Measurements from ENCODE around the gene GALK2. TPM values are rescaled to one million over a fixed set of nuclear protein-coding genes. Genes with fewer than 3 reads are reported as not detected.

GALK2 gene
- total and polyA plus RNA-seq, 7 donors: 21.6 to 61.1 (median 33.1) TPM

DNA sequence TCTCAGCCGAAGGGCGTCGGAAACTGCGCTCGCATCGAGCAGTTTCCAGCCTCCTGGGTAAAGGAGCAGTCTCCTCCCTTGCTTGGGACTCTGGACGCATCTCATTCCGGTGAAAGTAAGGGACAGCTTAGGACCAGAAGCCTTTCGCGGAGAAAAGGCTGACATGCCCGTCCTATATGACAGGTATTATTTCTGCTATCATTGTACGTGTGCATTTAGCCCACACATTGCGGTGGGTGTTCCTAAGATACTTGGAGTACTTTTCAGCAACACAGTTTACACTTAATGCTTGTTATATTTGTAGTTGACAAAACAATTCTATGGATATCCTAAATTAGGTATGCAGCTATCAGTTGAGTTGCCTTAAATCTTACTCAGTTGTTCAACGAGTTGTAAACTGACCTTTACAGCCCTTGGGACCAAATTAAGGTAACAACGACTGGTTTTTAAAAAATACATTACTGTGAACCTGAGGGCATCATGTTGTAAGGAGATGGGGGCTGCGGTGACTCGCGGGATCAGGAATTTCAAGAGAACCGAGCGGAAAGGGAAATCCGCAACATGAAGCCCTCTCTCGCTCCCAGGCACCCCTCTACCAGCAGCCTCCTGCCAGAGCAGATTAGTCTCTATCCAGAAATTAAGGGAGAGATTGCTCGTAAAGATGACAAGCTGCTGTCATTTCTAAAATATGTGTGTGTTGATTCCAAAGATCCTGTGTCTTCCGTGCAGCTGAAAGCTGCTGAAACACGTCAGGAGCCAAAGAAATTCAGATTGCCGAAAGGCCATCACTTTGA, 14.0 kb upstream of the GALK2 start:
- 1% methylated on average over 26 of the region's 26 CpGs for WGBS, 2 donors
- Histone ChIP-seq H3K27ac (peak overlapping the region; percentile 86 to 97 (median 92)), H3K36me3 (no peaks in the 10 kb centered on the region), H3K4me1 (peaks cover 0 to 40% (median 35%) of the 10 kb centered on the region in 4 donors), H3K4me3 (peak overlapping the region; percentile 73 to 98 (median 88)), H3K9me3 (no peaks in the 10 kb centered on the region), H3K27me3 (no peaks in the 10 kb centered on the region)
- intact Hi-C loops (cut with DNase I): loop anchor here (5.0 to 10.0 kb wide), 5 partner anchors 109 to 1199 kb away; partner anchors contain the start of genes DTWD1, FAM227B, FGF7 and GABPB1
- no peak for DNase-seq
- TF ChIP-seq POLR2A (IDR thresholded peaks at IDR 0.05) (no peak), POLR2AphosphoS5 (IDR thresholded peaks at IDR 0.05) (no peak), EP300 (IDR thresholded peaks at IDR 0.05) (no peak)
- TF ChIP-seq, protein P1, sequence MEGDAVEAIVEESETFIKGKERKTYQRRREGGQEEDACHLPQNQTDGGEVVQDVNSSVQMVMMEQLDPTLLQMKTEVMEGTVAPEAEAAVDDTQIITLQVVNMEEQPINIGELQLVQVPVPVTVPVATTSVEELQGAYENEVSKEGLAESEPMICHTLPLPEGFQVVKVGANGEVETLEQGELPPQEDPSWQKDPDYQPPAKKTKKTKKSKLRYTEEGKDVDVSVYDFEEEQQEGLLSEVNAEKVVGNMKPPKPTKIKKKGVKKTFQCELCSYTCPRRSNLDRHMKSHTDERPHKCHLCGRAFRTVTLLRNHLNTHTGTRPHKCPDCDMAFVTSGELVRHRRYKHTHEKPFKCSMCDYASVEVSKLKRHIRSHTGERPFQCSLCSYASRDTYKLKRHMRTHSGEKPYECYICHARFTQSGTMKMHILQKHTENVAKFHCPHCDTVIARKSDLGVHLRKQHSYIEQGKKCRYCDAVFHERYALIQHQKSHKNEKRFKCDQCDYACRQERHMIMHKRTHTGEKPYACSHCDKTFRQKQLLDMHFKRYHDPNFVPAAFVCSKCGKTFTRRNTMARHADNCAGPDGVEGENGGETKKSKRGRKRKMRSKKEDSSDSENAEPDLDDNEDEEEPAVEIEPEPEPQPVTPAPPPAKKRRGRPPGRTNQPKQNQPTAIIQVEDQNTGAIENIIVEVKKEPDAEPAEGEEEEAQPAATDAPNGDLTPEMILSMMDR (IDR thresholded peaks at IDR 0.05): peak in 1 of 4 experiments; percentile 10

GRCh38 chr15:49163678-49164077, 6.4 kb upstream of the GALK2 start:
- intact Hi-C loops (cut with DNase I): no loop called here
- 93 to 95% methylated on average over 1 of the region's 1 CpG for WGBS, 2 donors
- H3K27me3 ChIP-seq: no peaks in the 10 kb centered on the region
- no peaks in the 10 kb centered on the region for H3K9me3 ChIP-seq
- no peak for TF ChIP-seq POLR2AphosphoS5 (IDR thresholded peaks at IDR 0.05)
- TF ChIP-seq, protein P1 (IDR thresholded peaks at IDR 0.05): no peak
- no peak for TF ChIP-seq POLR2A (IDR thresholded peaks at IDR 0.05)
- no peak for TF ChIP-seq EP300 (IDR thresholded peaks at IDR 0.05)
- no peak overlapping the region for H3K4me3 ChIP-seq
- peaks cover 0 to 14% (median 3%) of the 10 kb centered on the region in 4 donors for H3K36me3 ChIP-seq
- H3K4me1 ChIP-seq: no peaks in the 10 kb centered on the region
- DNase-seq: no peak
- H3K27ac ChIP-seq: no peak overlapping the region

GRCh38 chr15:49164865-49165264, 5.2 kb upstream of the GALK2 start:
- Histone ChIP-seq H3K27me3 (no peaks in the 10 kb centered on the region), H3K27ac (no peak overlapping the region), H3K9me3 (no peaks in the 10 kb centered on the region), H3K4me3 (no peak overlapping the region), H3K4me1 (peaks cover 0 to 5% (median 0%) of the 10 kb centered on the region in 4 donors), H3K36me3 (peaks cover 0 to 14% (median 3%) of the 10 kb centered on the region in 4 donors)
- intact Hi-C loops (cut with DNase I): no loop called here
- TF ChIP-seq EP300 (IDR thresholded peaks at IDR 0.05): no peak
- TF ChIP-seq, protein P1 (IDR thresholded peaks at IDR 0.05): no peak
- TF ChIP-seq POLR2A (IDR thresholded peaks at IDR 0.05): no peak
- no peak for TF ChIP-seq POLR2AphosphoS5 (IDR thresholded peaks at IDR 0.05)
- DNase-seq: no peak

- DNase-seq: no peak
- Histone ChIP-seq H3K36me3 (no peaks in the 10 kb centered on the region), H3K27me3 (no peaks in the 10 kb centered on the region), H3K4me1 (peaks cover 0 to 18% (median 7%) of the 10 kb centered on the region in 4 donors), H3K27ac (no peak overlapping the region), H3K9me3 (no peaks in the 10 kb centered on the region), H3K4me3 (no peak overlapping the region)
- intact Hi-C loops (cut with DNase I): no loop called here
- 88 to 93% methylated on average over 3 of the region's 3 CpGs for WGBS, 2 donors
- no peak for TF ChIP-seq POLR2A (IDR thresholded peaks at IDR 0.05)
- TF ChIP-seq POLR2AphosphoS5 (IDR thresholded peaks at IDR 0.05): no peak
- no peak for TF ChIP-seq EP300 (IDR thresholded peaks at IDR 0.05)
- TF ChIP-seq, protein P1 (IDR thresholded peaks at IDR 0.05): no peak
Observed at GRCh38 chr15:49168016-49168415, 2.0 kb upstream of the GALK2 start.

Measured in sigmoid colon (tissue), 7 donors.